Smooth muscle cell of the coronary artery (primary cell): Measurements from ENCODE around the gene MAP2K3. TPM values are rescaled to one million over a fixed set of nuclear protein-coding genes. Genes with fewer than 3 reads are reported as not detected.

Source experiments
- total RNA-seq: library from RNA; depleted of rRNA; stranded (reverse); fragments of >200 nt; gene quantifications from 2 replicates; pipeline ENCODE4 v1.2.3, GENCODE V29; 2014; ENCODE audit warnings: low replicate concordance

Gene MAP2K3
- 8.9 and 9.6 TPM in 2 replicates for total RNA-seq

GRCh38 chr17:21284319-21285163 lies at the start of gene MAP2K3:
Gene MAP2K3, plus strand, starts transcription at chr17:21284711. Its CDS starts 210 bp downstream, at chr17:21284921.

DNA sequence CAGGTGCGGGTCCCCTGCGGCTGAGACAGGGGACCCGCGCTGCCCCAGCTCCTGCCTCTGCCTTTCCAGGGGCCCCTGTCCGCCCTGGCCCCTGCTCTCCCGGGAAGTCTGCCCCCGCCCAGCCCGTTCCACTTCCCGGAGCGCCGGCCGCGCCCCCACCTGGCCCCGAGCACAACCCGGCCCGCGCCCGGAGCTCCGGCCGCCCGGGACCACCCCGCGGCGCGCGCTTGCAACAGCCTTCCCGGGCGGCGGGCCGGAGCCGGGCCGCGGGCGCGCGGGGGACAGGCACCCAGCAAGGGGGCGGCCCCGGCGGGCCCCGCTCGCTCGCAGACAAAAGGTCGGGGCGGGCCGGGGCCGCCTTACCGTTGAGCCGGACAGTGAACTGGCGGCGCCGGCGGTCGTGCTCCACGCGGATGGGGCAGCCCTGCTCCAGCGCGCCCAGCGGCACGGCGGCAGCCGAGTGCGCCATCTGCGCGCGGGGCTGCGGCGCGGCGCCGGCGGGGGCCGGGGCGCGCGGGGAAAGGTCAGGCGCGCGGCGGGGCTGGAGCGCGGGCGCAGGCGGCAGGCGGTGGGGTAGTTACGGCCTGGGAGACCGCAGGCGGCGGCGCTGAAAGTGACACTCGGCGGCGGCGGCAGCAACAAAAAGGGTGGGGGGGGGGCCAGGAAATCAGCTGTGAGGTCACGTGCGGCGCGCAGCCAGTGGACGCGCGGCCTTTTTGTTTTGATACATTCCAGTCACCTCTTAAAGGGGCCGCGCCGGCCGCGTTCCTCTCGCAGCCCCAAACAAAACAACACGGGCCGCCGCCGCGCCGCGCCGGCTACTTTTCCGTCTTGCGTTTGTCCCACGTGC lies 31.5 kb upstream of the MAP2K3 start, which contains the start of gene NATD1:
Gene NATD1, minus strand, starts transcription at position 615 of the 850 bp plus-strand sequence. Its CDS starts 146 bp downstream, at position 469.

Other genes starting within 250 kb of the MAP2K3 start
- 200 and 230 TPM in 2 replicates for gene USP22, start 241.7 kb upstream of the MAP2K3 start, total RNA-seq
- gene DHRS7B, start 157.7 kb upstream of the MAP2K3 start, total RNA-seq = 21.0 and 51.2 TPM in 2 replicates
- 16.3 and 20.7 TPM in 2 replicates for gene TMEM11, start 70.5 kb upstream of the MAP2K3 start, total RNA-seq
- 2.5 and 3.4 TPM in 2 replicates for gene NATD1, start 31.3 kb upstream of the MAP2K3 start, total RNA-seq
- gene KCNJ12, start 91.6 kb downstream of the MAP2K3 start, total RNA-seq = under 0.01 and 24.8 TPM in 2 replicates